Gastroesophageal sphincter (tissue), 3 donors: ENCODE measurements around the gene MYOM1.

Source experiments
- EP300 ChIP-seq: sonication (generic); formaldehyde crosslinking; IDR thresholded peaks from one replicate; pipeline ENCODE4 v1.6.1; 2017; ENCODE audit warnings: antibody characterized with exemption, mild to moderate bottlenecking
- POLR2AphosphoS5 ChIP-seq: sonication (generic); formaldehyde crosslinking; IDR thresholded peaks from one replicate; pipeline ENCODE4 v1.6.1; 2017; ENCODE audit warnings: antibody characterized with exemption
- TF ChIP-seq, protein P1 (sequence below), 4 experiments: fragments of 200-600 bp in 2 of 4; fragments of 450-650 bp in 2 of 4; sonication (generic) in 1 of 4; IDR thresholded peaks; one replicate each; pipeline ENCODE4 v1.5.1; 2017 to 2019; ENCODE audit warnings: antibody characterized with exemption in 4 of 4, mild to moderate bottlenecking in 2 of 4, moderate library complexity in 2 of 4

DNA sequence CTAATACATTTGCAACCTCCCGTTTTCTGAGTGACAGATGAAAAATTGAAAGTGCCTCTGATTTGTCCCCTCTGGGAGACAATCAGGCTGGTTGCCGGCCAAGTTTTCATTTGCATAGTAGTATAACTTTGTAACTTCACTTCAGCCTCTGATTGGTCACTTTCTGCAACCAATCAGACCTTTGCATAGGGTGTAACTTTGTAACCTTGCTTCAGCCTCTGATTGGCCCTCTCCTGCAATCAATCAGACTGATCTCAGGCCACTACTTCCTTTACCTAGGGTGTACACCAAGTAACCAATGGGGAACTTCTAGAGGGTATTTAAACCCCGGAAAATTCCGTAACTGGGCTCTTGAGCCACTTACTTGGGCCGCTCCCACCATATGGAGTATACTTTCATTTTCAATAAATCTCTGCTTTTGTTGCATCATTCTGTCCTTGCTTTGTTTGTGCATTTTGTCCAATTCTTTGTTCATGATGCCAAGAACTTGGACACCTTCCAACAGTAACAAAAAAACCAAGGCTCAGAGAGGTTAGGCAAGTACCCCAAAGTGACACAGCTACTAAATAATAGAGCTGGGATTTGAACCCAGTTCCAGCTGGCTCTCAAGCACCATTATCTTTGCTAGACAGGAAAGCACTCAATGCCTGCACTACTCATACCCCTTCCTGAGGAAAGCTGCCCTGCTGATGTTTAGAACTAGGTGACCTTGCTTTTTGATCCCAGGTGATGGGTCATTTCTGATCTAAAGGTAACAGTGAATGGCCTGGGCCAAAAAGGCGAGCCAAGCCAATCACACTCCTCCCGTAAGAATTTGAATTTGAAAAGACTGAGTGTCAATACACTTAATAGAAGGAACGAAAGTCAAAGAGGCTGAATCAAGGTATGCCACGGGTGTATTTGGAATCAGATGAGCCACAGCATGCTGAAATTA, 10.9 kb upstream of the MYOM1 start:
- TF ChIP-seq, protein P1, sequence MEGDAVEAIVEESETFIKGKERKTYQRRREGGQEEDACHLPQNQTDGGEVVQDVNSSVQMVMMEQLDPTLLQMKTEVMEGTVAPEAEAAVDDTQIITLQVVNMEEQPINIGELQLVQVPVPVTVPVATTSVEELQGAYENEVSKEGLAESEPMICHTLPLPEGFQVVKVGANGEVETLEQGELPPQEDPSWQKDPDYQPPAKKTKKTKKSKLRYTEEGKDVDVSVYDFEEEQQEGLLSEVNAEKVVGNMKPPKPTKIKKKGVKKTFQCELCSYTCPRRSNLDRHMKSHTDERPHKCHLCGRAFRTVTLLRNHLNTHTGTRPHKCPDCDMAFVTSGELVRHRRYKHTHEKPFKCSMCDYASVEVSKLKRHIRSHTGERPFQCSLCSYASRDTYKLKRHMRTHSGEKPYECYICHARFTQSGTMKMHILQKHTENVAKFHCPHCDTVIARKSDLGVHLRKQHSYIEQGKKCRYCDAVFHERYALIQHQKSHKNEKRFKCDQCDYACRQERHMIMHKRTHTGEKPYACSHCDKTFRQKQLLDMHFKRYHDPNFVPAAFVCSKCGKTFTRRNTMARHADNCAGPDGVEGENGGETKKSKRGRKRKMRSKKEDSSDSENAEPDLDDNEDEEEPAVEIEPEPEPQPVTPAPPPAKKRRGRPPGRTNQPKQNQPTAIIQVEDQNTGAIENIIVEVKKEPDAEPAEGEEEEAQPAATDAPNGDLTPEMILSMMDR (IDR thresholded peaks at IDR 0.05), result no peak
- TF ChIP-seq POLR2AphosphoS5 (no peak), EP300 (no peak)
